GM19023 (cell line): ENCODE results near the gene SLC8A1.

Source experiments
- ATAC-seq: cut with Tn5 transposase; IDR thresholded peaks from one replicate; pipeline ENCODE4 v1.9.1; 2021; ENCODE audit warnings: mild to moderate bottlenecking, moderate library complexity; ENCODE audit not compliant: unreplicated experiment

The SLC8A1 gene

GRCh38 chr2:40394031-40394430 lies 57.9 kb downstream of the SLC8A1 start:
- ATAC-seq, result no peak

GRCh38 chr2:40388161-40388560 lies 63.7 kb downstream of the SLC8A1 start:
- ATAC-seq, result no peak

GRCh38 chr2:40386177-40386576 lies 65.7 kb downstream of the SLC8A1 start:
- no peak for ATAC-seq

DNA sequence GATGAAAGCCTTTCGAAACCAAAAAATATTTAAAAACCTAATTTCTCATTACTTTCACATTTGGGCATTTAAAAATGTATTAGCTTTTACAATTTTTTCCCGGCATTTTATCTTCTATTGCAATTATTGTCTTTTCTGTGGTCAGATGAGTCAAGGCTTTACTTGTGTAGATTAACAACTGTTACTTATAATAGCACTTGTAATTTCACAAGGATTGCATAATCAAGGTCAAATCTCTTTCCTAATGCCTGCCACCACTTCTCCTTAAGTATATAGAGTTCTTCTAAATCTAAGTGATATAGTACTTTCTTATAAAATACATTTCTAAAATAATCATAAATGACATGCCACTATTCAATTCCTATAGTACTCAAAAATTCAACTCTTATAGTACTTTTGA lies 67.2 kb downstream of the SLC8A1 start:
- no peak for ATAC-seq

GRCh38 chr2:40384233-40384632 lies 67.7 kb downstream of the SLC8A1 start:
- ATAC-seq, result no peak

- no peak for ATAC-seq
These were observed 71.2 kb downstream of the SLC8A1 start for GRCh38 chr2:40380721-40381120.

- no peak for ATAC-seq
These were observed 71.8 kb downstream of the SLC8A1 start for GRCh38 chr2:40380041-40380440.

- no peak for ATAC-seq
These were observed 77.2 kb downstream of the SLC8A1 start for GRCh38 chr2:40374543-40375240.

GRCh38 chr2:40373111-40373510 lies 78.8 kb downstream of the SLC8A1 start:
- ATAC-seq, result no peak

- no peak for ATAC-seq
These were observed 79.5 kb downstream of the SLC8A1 start for GRCh38 chr2:40372283-40372985.

GRCh38 chr2:40371525-40372282 lies 80.2 kb downstream of the SLC8A1 start:
- no peak for ATAC-seq

GRCh38 chr2:40370007-40370395 lies 81.9 kb downstream of the SLC8A1 start:
- no peak for ATAC-seq

DNA sequence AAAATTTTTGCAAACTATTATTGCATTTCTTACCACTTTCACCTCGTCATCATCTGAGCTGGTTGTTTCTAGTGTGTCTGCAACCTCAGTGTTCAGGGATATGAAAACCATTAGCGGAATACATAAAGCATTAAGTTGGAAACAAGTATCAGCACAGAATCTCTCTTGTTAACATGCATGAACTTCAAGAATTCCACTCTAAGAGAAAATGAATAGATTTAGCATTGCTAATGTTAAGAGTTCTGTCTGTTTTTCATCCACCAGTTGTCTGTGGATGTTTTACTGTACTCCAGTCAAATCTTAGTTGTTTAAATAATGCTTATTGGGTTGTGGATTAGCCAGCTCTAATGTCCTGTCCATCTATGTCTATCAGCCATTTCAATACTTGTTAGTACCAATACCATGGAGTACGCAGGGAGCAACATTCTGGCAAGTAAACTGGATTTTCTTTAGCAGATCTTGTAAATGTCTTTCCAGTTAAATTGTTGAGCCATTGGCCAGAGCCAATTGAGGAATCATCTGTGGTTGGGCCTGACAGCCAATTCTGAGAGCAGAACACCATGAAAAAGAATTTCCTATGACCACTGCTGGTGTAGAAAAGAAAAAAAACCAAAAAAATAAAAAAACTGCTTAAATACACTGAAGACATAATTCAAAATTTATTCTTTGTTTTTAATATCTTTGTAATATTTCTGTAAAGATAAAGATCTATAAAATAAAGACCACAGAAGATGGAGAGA lies 82.5 kb downstream of the SLC8A1 start:
- ATAC-seq, result no peak

- ATAC-seq, result no peak
These were observed 84.2 kb downstream of the SLC8A1 start for GRCh38 chr2:40367652-40368051.

DNA sequence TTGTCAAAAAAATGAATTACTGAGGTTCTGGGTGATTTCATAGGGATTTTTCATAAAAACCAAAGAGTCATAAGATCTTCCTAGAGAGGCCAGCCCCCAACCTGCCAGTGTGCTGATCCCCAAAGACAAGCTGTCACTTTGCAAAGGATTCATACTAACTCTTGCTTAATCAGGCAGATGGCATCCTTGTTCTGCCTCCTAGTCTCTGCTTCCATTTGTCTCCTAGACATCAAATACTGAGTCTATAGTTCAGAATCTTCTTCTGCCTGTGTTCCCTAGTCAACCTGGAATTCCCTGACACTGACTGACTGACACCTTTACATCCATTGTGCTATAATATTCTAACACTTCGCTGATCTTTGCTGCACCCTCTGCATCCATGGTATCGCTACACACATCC lies 84.9 kb downstream of the SLC8A1 start:
- ATAC-seq, result no peak

DNA sequence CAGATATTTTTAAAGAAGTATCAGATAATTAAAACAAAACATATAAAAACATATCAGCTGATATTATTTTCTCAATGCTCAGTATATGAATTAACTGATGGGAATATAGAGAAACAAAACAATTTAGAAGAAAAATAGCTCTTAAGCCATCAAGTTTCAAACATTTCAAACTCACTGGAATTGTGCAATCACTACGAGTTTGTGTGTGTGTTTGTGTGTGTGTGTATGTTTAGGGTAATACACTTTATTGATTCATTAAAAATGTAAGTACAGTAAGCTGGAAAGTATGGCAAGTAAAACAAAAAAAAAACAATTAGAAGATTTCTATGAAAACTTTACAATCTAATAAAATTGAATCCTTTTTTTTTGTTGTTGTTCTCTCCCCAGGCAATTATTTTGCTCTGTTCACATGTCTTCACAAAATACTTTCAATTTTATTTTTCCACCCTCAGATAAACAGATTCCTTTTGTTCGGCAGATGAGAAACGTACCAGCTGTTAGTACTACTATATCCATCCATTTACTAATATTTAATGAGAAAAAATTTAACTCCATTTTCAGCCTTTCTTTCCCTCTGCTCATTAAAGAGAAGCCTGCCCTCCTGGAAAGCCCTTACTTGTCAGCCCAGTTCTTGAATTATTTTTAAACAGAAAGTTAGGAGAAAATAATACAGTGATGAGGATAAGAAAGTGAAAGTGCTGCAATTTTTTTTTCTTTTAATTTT lies 87.6 kb downstream of the SLC8A1 start:
- no peak for ATAC-seq

GRCh38 chr2:40363631-40364030 lies 88.3 kb downstream of the SLC8A1 start:
- ATAC-seq, result no peak

DNA sequence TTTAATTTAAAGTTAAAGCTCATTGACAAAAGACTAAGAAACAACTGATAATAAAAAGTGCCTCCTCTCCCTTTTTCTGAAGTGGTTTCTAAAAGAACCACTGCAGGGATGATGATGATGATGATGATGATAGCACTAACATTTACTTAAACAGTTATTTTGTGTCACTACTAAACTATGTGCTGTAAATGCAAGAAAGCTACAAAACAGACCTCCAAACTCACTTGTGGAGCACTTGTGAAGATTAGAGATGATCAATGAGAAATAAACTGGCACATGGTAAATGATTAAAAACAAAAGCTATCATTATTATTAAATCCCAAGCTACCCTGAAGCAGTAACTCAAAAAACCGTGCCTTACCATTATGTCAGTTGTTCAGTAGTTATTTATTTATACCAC lies 88.7 kb downstream of the SLC8A1 start:
- no peak for ATAC-seq

DNA sequence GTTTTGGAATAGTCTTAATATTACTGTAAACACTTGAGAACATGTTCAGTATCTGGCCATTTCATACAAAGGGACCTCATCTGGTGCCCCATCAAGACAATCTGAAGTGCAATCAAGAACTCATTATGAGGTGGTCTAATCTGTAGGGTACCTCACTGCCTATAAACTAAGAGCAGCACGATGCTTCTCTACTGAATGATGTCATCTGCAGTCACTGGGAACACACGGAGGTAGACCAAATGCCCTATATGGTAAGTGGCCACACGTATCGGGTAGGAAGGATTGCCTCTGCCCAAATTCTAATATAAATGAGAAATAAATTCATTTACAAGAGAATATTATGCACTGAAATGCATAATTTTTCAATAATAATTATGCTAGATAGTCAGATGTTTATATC lies 90.4 kb downstream of the SLC8A1 start:
- ATAC-seq, result no peak

DNA sequence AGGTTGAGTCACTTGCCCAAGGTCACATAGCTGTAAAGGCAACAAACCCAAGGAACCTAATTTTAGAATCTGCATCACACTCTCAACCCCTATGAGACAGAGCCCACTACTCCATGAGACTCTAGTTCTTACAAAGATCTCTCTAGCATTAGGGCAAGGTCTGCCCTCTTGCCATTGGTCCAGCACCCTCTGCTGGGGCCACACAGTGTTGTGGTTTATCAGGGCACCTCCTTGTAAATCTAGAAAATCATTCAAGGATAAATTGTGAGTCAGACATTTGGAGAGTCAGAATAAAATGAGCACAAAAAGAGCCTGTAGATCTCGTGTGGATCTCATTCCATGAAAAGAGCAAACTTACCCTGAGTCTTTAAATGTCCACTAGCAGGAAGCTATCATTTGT lies 91.2 kb downstream of the SLC8A1 start:
- ATAC-seq, result no peak

- ATAC-seq, result no peak
These were observed 92.1 kb downstream of the SLC8A1 start for GRCh38 chr2:40359811-40360210.
